K562 (cell line): ENCODE results near the gene DLGAP1. TPM values are rescaled to one million over a fixed set of nuclear protein-coding genes. Genes with fewer than 3 reads are reported as not detected.

Experiments
- ATAC-seq: fragments of 200-7000 bp; cut with Tn5 transposase; 3 replicates; pipeline ENCODE4 v1.9.1; 2020; ENCODE audit warnings: moderate library complexity
- BruUV-seq: library from RNA; stranded (reverse); fragments of 400-500 nt; replicated peaks from 2 replicates; lab custom pipeline; 2021; lab: Mats Ljungman, UMichigan
- CTCF ChIA-PET: fragments of 300-600 bp; formaldehyde crosslinking; extraction: SDS; loops from one replicate; lab custom pipeline; 2021; ENCODE audit warnings: low intra/inter-chr PET ratio; lab: Yijun Ruan, JAX
- POLR2A ChIA-PET: fragments of 300-600, 350-650 bp; sonication (Branson Sonifier 250); formaldehyde crosslinking; extraction: SDS; loops from one replicate; lab custom pipeline; 2021; ENCODE audit warnings: antibody characterized with exemption, inconsistent platforms; lab: Yijun Ruan, JAX
- DNase-seq, 4 experiments: peaks; one replicate each; pipeline versions ENCODE4 v3.0.0 to v3.0.0-alpha.2; 2011 to 2018; ENCODE audit warnings: low spot score in 3 of 4, mixed read lengths in 3 of 4; ENCODE audit errors: extremely low read depth in 1 of 4
- FAIRE-seq: peaks from 2 replicates; lab custom pipeline; 2011; peaks lifted over from hg19 to GRCh38; lab: Jason Lieb, UNC
- H2AFZ ChIP-seq: 2 replicates; pipeline ENCODE4 v1.6.0; 2011; ENCODE audit warnings: low read depth, low read length, control low read depth, inconsistent platforms
- H3K27ac ChIP-seq: fragments of 200-600 bp; 3 replicates; pipeline ENCODE4 v1.8.0; 2011; ENCODE audit warnings: low read depth, mild to moderate bottlenecking, control low read depth, inconsistent platforms, low read length, moderate library complexity, mixed read lengths; ENCODE audit errors: extremely low read depth
- H3K27me3 ChIP-seq, 2 experiments: fragments of 300-600 bp in 1 of 2; 2 replicates in 1 of 2; 3 replicates in 1 of 2; pipeline versions ENCODE4 v1.6.0 to v1.8.0; 2011; ENCODE audit warnings: inconsistent platforms in 2 of 2, low read length in 2 of 2, mild to moderate bottlenecking in 1 of 2, mixed read lengths in 1 of 2, moderate library complexity in 1 of 2; ENCODE audit not compliant: control insufficient read depth in 2 of 2, insufficient read depth in 2 of 2
- H3K36me3 ChIP-seq: fragments of 300-600 bp; 3 replicates; pipeline ENCODE4 v1.8.0; 2011; ENCODE audit warnings: mild to moderate bottlenecking, low read length, inconsistent platforms; ENCODE audit not compliant: control insufficient read depth, insufficient read depth
- H3K4me1 ChIP-seq, 2 experiments: fragments of 200-600 bp in 1 of 2; replicated peaks in 1 of 2; 2 replicates in 1 of 2; 3 replicates in 1 of 2; pipeline versions ENCODE4 v1.5.1 to v1.8.0; 2011; ENCODE audit warnings: inconsistent platforms in 2 of 2, low read length in 2 of 2, mild to moderate bottlenecking in 1 of 2, mixed read lengths in 1 of 2, moderate library complexity in 1 of 2; ENCODE audit not compliant: control insufficient read depth in 2 of 2, insufficient read depth in 2 of 2
- H3K4me2 ChIP-seq: 2 replicates; pipeline ENCODE4 v1.6.1; 2011; ENCODE audit warnings: low read length, control low read depth, inconsistent platforms, mixed read lengths; ENCODE audit not compliant: insufficient read depth
- H3K4me3 ChIP-seq: fragments of 200-600 bp; sonication (generic), shearing (Covaris generic); 2 replicates; pipeline ENCODE4 v1.5.1; 2016; ENCODE audit warnings: control low read depth, inconsistent platforms
- H3K79me2 ChIP-seq: fragments of 200-600 bp; 3 replicates; pipeline ENCODE4 v1.8.0; 2011; ENCODE audit warnings: low read length, inconsistent platforms; ENCODE audit not compliant: control insufficient read depth, insufficient read depth
- H3K9ac ChIP-seq, 2 experiments: 2 replicates each; pipeline versions ENCODE4 v1.6.0 to v1.6.1; 2011; ENCODE audit warnings: low read depth in 2 of 2, low read length in 2 of 2, control low read depth in 1 of 2, inconsistent platforms in 1 of 2, mild to moderate bottlenecking in 1 of 2, mixed read lengths in 1 of 2; ENCODE audit not compliant: insufficient read depth in 1 of 2
- H3K9me1 ChIP-seq: one replicate; pipeline ENCODE4 v1.6.0; 2011; ENCODE audit warnings: inconsistent platforms, mild to moderate bottlenecking, low read length, moderate library complexity; ENCODE audit not compliant: control insufficient read depth, insufficient read depth
- H3K9me3 ChIP-seq: replicated peaks from 2 replicates; pipeline ENCODE4 v1.5.1; 2011; ENCODE audit warnings: low read depth, low read length, inconsistent platforms; ENCODE audit not compliant: control insufficient read depth, insufficient read depth
- H4K20me1 ChIP-seq: replicated peaks from 2 replicates; pipeline ENCODE4 v1.6.1; 2011; ENCODE audit warnings: low read length, inconsistent platforms, mixed read lengths; ENCODE audit not compliant: control insufficient read depth, insufficient read depth
- BHLHE40 ChIP-seq: IDR thresholded peaks from 2 replicates; pipeline ENCODE4 v1.6.1; 2011; ENCODE audit warnings: low read length, improper control_type of control experiment
- BRF1 ChIP-seq: IDR thresholded peaks from 3 replicates; pipeline ENCODE4 v1.6.1; 2011; ENCODE audit warnings: borderline replicate concordance, mild to moderate bottlenecking; ENCODE audit not compliant: insufficient read length; ENCODE audit errors: extremely low read depth
- IFI16 ChIP-seq: fragments of 250-450 bp; sonication (Bioruptor Pico); IDR thresholded peaks from 2 replicates; pipeline ENCODE4 v2.1.2; 2022; ENCODE audit warnings: mild to moderate bottlenecking, inconsistent platforms
- MAFK ChIP-seq: IDR thresholded peaks from 2 replicates; pipeline ENCODE4 v1.6.1; 2011; ENCODE audit warnings: low read length, improper control_type of control experiment
- MNT ChIP-seq, 2 experiments: fragments of 450-650 bp; conservative IDR thresholded peaks; 2 replicates each; pipeline ENCODE4 v1.6.1; 2017; ENCODE audit warnings: mild to moderate bottlenecking in 2 of 2, moderate library complexity in 2 of 2
- NFIC ChIP-seq: fragments of 450-650 bp; IDR thresholded peaks from 2 replicates; pipeline ENCODE4 v1.6.1; 2017; ENCODE audit warnings: mild to moderate bottlenecking, inconsistent platforms
- NRF1 ChIP-seq, 2 experiments: fragments of 450-650 bp; IDR thresholded peaks in 1 of 2; conservative IDR thresholded peaks in 1 of 2; 2 replicates each; pipeline ENCODE4 v1.6.1; 2014; ENCODE audit warnings: mild to moderate bottlenecking in 2 of 2
- PHF8 ChIP-seq: fragments of 200-600 bp; sonication (generic); IDR thresholded peaks from 2 replicates; pipeline ENCODE4 v1.6.1; 2012; ENCODE audit warnings: mixed run types, mild to moderate bottlenecking, inconsistent platforms, low read length, moderate library complexity, borderline replicate concordance
- PRDM10 ChIP-seq: fragments of 450-650 bp; IDR thresholded peaks from 2 replicates; pipeline ENCODE4 v1.6.1; 2018; ENCODE audit not compliant: partially characterized antibody
- U2AF2 ChIP-seq: fragments of 200-400 bp; formaldehyde crosslinking; optimal IDR thresholded peaks from 2 replicates; pipeline ENCODE3; 2017; ENCODE audit warnings: low read depth, mild to moderate bottlenecking, low read length
- ZBTB5 ChIP-seq: fragments of 450-650 bp; IDR thresholded peaks from 2 replicates; pipeline ENCODE4 v1.6.1; 2017; ENCODE audit warnings: antibody characterized with exemption
- ZNF395 ChIP-seq: fragments of 200-800 bp; sonication (Bioruptor generic); IDR thresholded peaks from 2 replicates; pipeline ENCODE4 v1.6.1; 2017; ENCODE audit warnings: missing genetic modification characterization, missing compliant biosample characterization
- WGBS: fragments of 100-300 bp; shearing (Covaris generic); methylation state at CpG from one replicate; pipeline ENCODE4 v1.1.6; 2016; ENCODE audit warnings: low coverage, mixed read lengths; ENCODE audit not compliant: insufficient coverage; ENCODE audit errors: missing lambda C conversion rate; 5-methylcytosine and 5-hydroxymethylcytosine counted together
- in situ Hi-C: fragments of 300-500 bp; cut with MboI; formaldehyde crosslinking; loops from 4 replicates; pipeline ENCODE4 v1.15.0; 2018; ENCODE audit warnings: inconsistent platforms, mixed read lengths
- intact Hi-C: fragments of 100-400 bp; cut with micrococcal nuclease; formaldehyde crosslinking; loops from 2 replicates; pipeline ENCODE4 v1.14.2; 2022
- polyA plus RNA-seq, 8 experiments: library from polyadenylated mRNA; depleted of rRNA in 4 of 8; stranded (reverse) in 5 of 8; unstranded in 3 of 8; fragments of >200 nt; fragmentation: Nextera tagmentation in 2 of 8; fragmentation: Illumina TruSeq in 1 of 8; extraction: Ambion mirVana in 2 of 8; extraction: Trizol in 1 of 8; gene quantifications; 2 replicates each; pipeline versions ENCODE4 v1.2.1 to v1.2.3, GENCODE V29; 2011 to 2014; ENCODE audit warnings: inconsistent platforms in 1 of 8, missing spikeins in 1 of 8
- total RNA-seq, 7 experiments: library from RNA; depleted of rRNA in 6 of 7; stranded (reverse); fragments of >200 nt in 6 of 7; fragmentation: Illumina TruSeq in 2 of 7; extraction: Trizol in 2 of 7; gene quantifications; 2 replicates each; pipeline versions ENCODE4 v1.2.1 to v1.2.3, GENCODE V29; 2011 to 2021; ENCODE audit warnings: low replicate concordance in 1 of 7

The DLGAP1 gene
- total and polyA plus RNA-seq, 9 of the 15 experiments (the other 6 are each of a cell fraction or from before 2014, with no cell fraction given) = 0.04 to 0.22 (median 0.08) TPM

- Histone ChIP-seq H3K27me3 (peaks cover 7 to 15% of the 10 kb centered on the region in 2 experiments), H3K9ac (0 out of 4 replicates have a peak overlapping the region, but pooled peaks of 1 of the 2 experiments have one; percentile 7), H3K9me3 (no peaks in the 10 kb centered on the region), H4K20me1 (no peaks in the 10 kb centered on the region), H3K36me3 (no peaks in the 10 kb centered on the region), H3K4me1 (peaks cover 19 to 37% of the 10 kb centered on the region in 2 experiments; a peak in 4 of 5 replicates), H3K4me2 (no peak overlapping the region), H3K4me3 (no peak overlapping the region), H3K9me1 (no peaks in the 10 kb centered on the region), H3K27ac (no peak overlapping the region), H2AFZ (0 out of 2 replicates have a peak overlapping the region, but pooled peaks have one; percentile 1), H3K79me2 (no peaks in the 10 kb centered on the region)
- ATAC-seq = peak; percentile 9; the same call in 1 of the 3 replicates
- in situ Hi-C loops (no loop called here), intact Hi-C loops (loop anchor here (2.0 kb wide), 1 partner anchor 60 kb away; no protein-coding TSS in a partner anchor)
- 10% methylated on average over 8 of the region's 8 CpGs for WGBS
- ChIA-PET POLR2A (interaction anchor here (0.8 to 1.3 kb wide), 5 partner anchors 9 to 105 kb away, joined by 3 to 4 read pairs (median 3); no protein-coding TSS in a partner anchor), CTCF (no interaction called here)
- peak in 1 of 4 experiments; percentile 31 for DNase-seq
- no peak for FAIRE-seq
- BruUV-seq = no TSS peak
- TF ChIP-seq MNT (conservative IDR thresholded peaks at IDR 0.05) (no peak), BRF1 (no peak), ZNF395 (CRISPR knock-in tag) (no peak), MAFK (no peak), BHLHE40 (peak; percentile 36; the same call in 1 of the 2 replicates), NFIC (peak; percentile 70), NRF1 (conservative IDR thresholded peaks at IDR 0.05 in 1 of 2, IDR thresholded peaks at IDR 0.05 in 1 of 2) (no peak), PRDM10 (no peak), U2AF2 (no peak), IFI16 (CRISPR knock-in tag) (no peak), ZBTB5 (no peak), PHF8 (no peak)
Observed at GRCh38 chr18:3710712-3711301, 744.3 kb downstream of the DLGAP1 start.
